Activated T-cell treated with anti-CD3 and anti-CD28 coated beads, Interleukin-2, amount 50 U/mL, for 4 hours (primary cell): ENCODE data around the gene MESP2. TPM values are rescaled to one million over a fixed set of nuclear protein-coding genes. Genes with fewer than 3 reads are reported as not detected.

Experiments used
- ATAC-seq, 2 donors: fragments of 200-7000 bp; cut with Tn5 transposase; one replicate each; pipeline ENCODE4 v1.10.0; 2021
- DNase-seq: peaks from one replicate; pipeline ENCODE4 v3.0.0-alpha.2; 2020
- H3K27me3 Mint-ChIP-seq: one replicate; pipeline ENCODE4 v1.8.0; 2021; ENCODE audit warnings: low read depth, mixed read lengths
- H3K36me3 Mint-ChIP-seq: one replicate; pipeline ENCODE4 v1.8.0; 2022; ENCODE audit warnings: mixed read lengths; ENCODE audit not compliant: insufficient read depth
- H3K4me1 Mint-ChIP-seq: one replicate; pipeline ENCODE4 v1.8.0; 2021; ENCODE audit warnings: low read depth, mixed read lengths
- H3K4me3 Mint-ChIP-seq: one replicate; pipeline ENCODE4 v1.8.0; 2021; ENCODE audit warnings: mild to moderate bottlenecking, moderate library complexity, mixed read lengths
- H3K9me3 Mint-ChIP-seq: one replicate; pipeline ENCODE4 v1.8.0; 2021; ENCODE audit warnings: mixed read lengths
- total RNA-seq, 3 donors: library from RNA; stranded (reverse); gene quantifications; one replicate each; pipeline ENCODE4 v1.2.1, GENCODE V29; 2021

The MESP2 gene
- total RNA-seq, 3 donors from 2014 or later: not detected

GRCh38 chr15:89806559-89807550 lies 30.7 kb downstream of the MESP2 start:
- Mint-ChIP-seq H3K36me3 (no peaks in the 10 kb centered on the region), H3K4me3 (no peak overlapping the region), H3K9me3 (no peaks in the 10 kb centered on the region), H3K27me3 (peaks cover 11% of the 10 kb centered on the region), H3K4me1 (no peaks in the 10 kb centered on the region)
- no peak for ATAC-seq
- no peak for DNase-seq

GRCh38 chr15:89807689-89808088 lies 31.6 kb downstream of the MESP2 start:
- Mint-ChIP-seq H3K9me3 (no peaks in the 10 kb centered on the region), H3K36me3 (no peaks in the 10 kb centered on the region), H3K27me3 (peaks cover 13% of the 10 kb centered on the region), H3K4me3 (no peak overlapping the region), H3K4me1 (no peaks in the 10 kb centered on the region)
- ATAC-seq: no peak
- DNase-seq: no peak

GRCh38 chr15:89808160-89808870 lies 32.2 kb downstream of the MESP2 start:
- ATAC-seq (no peak), DNase-seq (no peak)
- H3K9me3 Mint-ChIP-seq: no peaks in the 10 kb centered on the region
- no peak overlapping the region for H3K4me3 Mint-ChIP-seq
- no peaks in the 10 kb centered on the region for H3K4me1 Mint-ChIP-seq
- H3K36me3 Mint-ChIP-seq: no peaks in the 10 kb centered on the region
- peaks cover 19% of the 10 kb centered on the region for H3K27me3 Mint-ChIP-seq

- Mint-ChIP-seq H3K4me3 (no peak overlapping the region), H3K27me3 (peaks cover 22% of the 10 kb centered on the region), H3K4me1 (peaks cover 3% of the 10 kb centered on the region), H3K36me3 (no peaks in the 10 kb centered on the region), H3K9me3 (no peaks in the 10 kb centered on the region)
- ATAC-seq: no peak
- no peak for DNase-seq
Measured at GRCh38 chr15:89809093-89809786, 33.1 kb downstream of the MESP2 start.

- no peak overlapping the region for H3K4me3 Mint-ChIP-seq
- H3K4me1 Mint-ChIP-seq: peaks cover 3% of the 10 kb centered on the region
- no peak for ATAC-seq
- no peaks in the 10 kb centered on the region for H3K9me3 Mint-ChIP-seq
- DNase-seq: no peak
- H3K36me3 Mint-ChIP-seq: no peaks in the 10 kb centered on the region
- H3K27me3 Mint-ChIP-seq: peaks cover 22% of the 10 kb centered on the region
Measured at GRCh38 chr15:89809787-89810148, 33.6 kb downstream of the MESP2 start.

DNA sequence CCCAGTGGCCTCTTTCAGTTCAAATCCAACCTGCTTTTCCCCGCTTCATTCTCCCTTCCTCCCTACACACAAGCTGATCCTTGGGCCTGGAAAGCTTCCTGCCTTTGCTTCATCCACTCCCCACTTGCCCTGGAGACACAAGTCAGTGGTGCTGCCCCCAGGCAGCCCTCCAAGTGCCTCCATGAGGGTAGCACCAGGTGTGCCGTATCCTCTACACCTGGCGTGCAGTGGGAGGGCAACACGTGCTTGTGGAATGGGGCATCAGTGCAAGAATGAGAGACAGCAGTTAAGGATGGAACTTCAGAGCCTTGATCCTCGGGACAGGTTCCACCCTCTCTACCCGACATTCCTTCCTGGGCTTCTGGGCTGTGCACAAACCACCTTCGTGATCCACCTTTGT lies 34.7 kb downstream of the MESP2 start:
- H3K27me3 Mint-ChIP-seq: peaks cover 31% of the 10 kb centered on the region
- peaks cover 7% of the 10 kb centered on the region for H3K4me1 Mint-ChIP-seq
- no peaks in the 10 kb centered on the region for H3K9me3 Mint-ChIP-seq
- DNase-seq (no peak), ATAC-seq (no peak)
- no peak overlapping the region for H3K4me3 Mint-ChIP-seq
- H3K36me3 Mint-ChIP-seq: no peaks in the 10 kb centered on the region

- Mint-ChIP-seq H3K27me3 (peaks cover 42% of the 10 kb centered on the region), H3K4me3 (no peak overlapping the region), H3K36me3 (no peaks in the 10 kb centered on the region), H3K9me3 (no peaks in the 10 kb centered on the region), H3K4me1 (peaks cover 8% of the 10 kb centered on the region)
- DNase-seq (no peak), ATAC-seq (no peak)
Measured at GRCh38 chr15:89812011-89812846, 36.1 kb downstream of the MESP2 start.

DNA sequence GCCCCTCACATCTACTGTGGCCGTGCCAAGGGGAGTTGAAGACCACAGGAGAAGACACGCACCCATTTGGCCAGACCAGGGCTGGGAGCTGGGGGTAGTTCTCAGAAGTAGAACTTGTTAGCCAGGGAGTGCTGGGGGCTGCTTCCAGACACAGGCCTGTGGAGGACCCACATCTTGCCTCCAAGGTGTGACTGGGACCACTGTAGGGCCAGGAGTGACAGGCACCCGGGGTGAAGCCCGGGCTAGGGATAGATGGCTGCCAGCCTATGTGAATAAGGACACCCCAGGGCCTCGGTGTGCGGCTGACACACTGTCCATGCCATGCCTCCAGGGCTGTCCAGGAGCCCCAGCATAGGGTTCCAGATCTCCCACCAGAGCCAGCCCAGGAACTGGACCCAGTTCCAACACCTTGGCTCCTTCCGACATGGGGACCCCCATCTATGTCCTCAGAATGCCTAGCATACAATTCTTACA lies 36.8 kb downstream of the MESP2 start:
- H3K9me3 Mint-ChIP-seq: no peaks in the 10 kb centered on the region
- no peaks in the 10 kb centered on the region for H3K36me3 Mint-ChIP-seq
- no peak for ATAC-seq
- no peak overlapping the region for H3K4me3 Mint-ChIP-seq
- peaks cover 8% of the 10 kb centered on the region for H3K4me1 Mint-ChIP-seq
- peaks cover 48% of the 10 kb centered on the region for H3K27me3 Mint-ChIP-seq
- DNase-seq: no peak

DNA sequence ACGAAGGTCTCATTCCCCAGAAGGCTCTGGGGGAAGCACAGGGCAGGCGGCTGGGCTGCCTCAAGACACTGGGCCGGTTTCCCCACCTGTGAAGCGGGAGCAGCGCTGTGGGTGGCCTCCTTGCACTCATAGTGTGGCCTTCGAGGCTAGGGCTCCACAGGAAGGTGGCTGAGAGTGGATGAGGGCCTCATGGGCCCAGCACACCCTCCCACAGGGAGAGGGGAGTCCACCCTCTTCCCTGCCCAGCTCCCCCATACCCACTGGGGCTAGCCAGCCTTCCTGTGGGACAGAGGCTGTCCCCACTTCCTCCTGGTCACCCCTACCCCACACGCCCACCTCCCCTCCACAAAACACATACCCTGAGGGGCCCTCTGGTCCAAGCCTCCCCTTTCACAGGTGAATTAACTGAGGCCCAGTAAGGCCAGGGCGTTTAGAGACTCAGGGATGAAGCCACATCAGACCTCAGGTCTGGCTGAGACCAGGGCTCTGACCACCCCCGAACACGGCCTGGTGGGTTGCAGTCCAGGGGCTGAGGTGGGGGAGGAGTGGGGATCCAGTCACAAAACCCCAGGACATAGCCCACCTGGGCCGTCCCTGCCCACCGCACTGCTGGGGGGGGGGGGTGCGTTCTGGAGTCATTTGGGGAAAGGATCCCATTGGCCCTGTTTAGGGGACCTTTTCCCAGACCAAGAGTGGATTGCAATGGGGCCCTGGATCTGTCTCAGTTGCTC lies 37.4 kb downstream of the MESP2 start:
- Mint-ChIP-seq H3K9me3 (no peaks in the 10 kb centered on the region), H3K27me3 (peaks cover 54% of the 10 kb centered on the region), H3K36me3 (no peaks in the 10 kb centered on the region), H3K4me3 (peak overlapping the region; percentile 54), H3K4me1 (peaks cover 8% of the 10 kb centered on the region)
- ATAC-seq (no peak), DNase-seq (no peak)

GRCh38 chr15:89814112-89814742 lies 38.1 kb downstream of the MESP2 start:
- H3K9me3 Mint-ChIP-seq: no peaks in the 10 kb centered on the region
- ATAC-seq (peak; percentile 23 to 33), DNase-seq (no peak)
- peak overlapping the region; percentile 54 for H3K4me3 Mint-ChIP-seq
- peaks cover 56% of the 10 kb centered on the region for H3K27me3 Mint-ChIP-seq
- no peaks in the 10 kb centered on the region for H3K36me3 Mint-ChIP-seq
- H3K4me1 Mint-ChIP-seq: peaks cover 8% of the 10 kb centered on the region

- Mint-ChIP-seq H3K4me3 (peak overlapping the region; percentile 77), H3K27me3 (peaks cover 54% of the 10 kb centered on the region), H3K4me1 (peaks cover 8% of the 10 kb centered on the region), H3K9me3 (no peaks in the 10 kb centered on the region), H3K36me3 (no peaks in the 10 kb centered on the region)
- DNase-seq: no peak
- no peak for ATAC-seq
Measured at GRCh38 chr15:89815769-89816168, 39.6 kb downstream of the MESP2 start.

- ATAC-seq: no peak
- Mint-ChIP-seq H3K36me3 (no peaks in the 10 kb centered on the region), H3K27me3 (peaks cover 51% of the 10 kb centered on the region), H3K4me1 (peaks cover 8% of the 10 kb centered on the region), H3K9me3 (no peaks in the 10 kb centered on the region), H3K4me3 (no peak overlapping the region)
- DNase-seq: no peak
Measured at GRCh38 chr15:89817701-89818280, 41.7 kb downstream of the MESP2 start.
